Measurements from ENCODE around the gene KCNQ4. TPM values are rescaled to one million over a fixed set of nuclear protein-coding genes. Genes with fewer than 3 reads are reported as not detected.

KCNQ4 gene
- total and polyA plus RNA-seq, 2 donors (not counting 1 experiment from before 2014, with no cell fraction given), result 0.16 to 0.20 TPM

DNA sequence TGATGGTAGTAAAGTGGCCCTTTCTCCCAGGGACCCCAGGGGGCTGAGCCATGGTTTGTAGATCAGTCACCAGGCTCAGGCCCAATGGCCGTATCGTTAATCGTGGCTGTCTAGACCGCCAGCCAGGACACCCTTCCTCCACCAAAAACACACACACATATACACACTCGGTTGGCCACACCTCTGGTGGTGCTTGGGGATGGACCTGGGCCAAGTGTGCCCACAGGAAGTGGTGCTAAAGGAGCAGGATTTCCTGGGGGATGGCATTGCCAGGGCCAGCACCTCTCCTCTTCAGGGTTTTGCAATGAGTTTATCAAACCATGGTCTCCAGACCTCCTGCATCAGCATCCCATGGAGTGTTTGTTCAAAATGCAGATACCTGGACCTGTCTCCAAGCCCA lies 42.4 kb downstream of the KCNQ4 start:
- no peak overlapping the region for H3K4me3 ChIP-seq (ENCODE audit: control extremely low read depth in 1 of 5, extremely low read depth in 1 of 5, insufficient read depth in 1 of 5, low read depth in 2 of 5, low read length in 4 of 5)
- TF ChIP-seq, protein P1, sequence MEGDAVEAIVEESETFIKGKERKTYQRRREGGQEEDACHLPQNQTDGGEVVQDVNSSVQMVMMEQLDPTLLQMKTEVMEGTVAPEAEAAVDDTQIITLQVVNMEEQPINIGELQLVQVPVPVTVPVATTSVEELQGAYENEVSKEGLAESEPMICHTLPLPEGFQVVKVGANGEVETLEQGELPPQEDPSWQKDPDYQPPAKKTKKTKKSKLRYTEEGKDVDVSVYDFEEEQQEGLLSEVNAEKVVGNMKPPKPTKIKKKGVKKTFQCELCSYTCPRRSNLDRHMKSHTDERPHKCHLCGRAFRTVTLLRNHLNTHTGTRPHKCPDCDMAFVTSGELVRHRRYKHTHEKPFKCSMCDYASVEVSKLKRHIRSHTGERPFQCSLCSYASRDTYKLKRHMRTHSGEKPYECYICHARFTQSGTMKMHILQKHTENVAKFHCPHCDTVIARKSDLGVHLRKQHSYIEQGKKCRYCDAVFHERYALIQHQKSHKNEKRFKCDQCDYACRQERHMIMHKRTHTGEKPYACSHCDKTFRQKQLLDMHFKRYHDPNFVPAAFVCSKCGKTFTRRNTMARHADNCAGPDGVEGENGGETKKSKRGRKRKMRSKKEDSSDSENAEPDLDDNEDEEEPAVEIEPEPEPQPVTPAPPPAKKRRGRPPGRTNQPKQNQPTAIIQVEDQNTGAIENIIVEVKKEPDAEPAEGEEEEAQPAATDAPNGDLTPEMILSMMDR (IDR thresholded peaks at IDR 0.05), result no peak
- POLR2A ChIA-PET, result no interaction called here
- H3K9ac ChIP-seq (ENCODE audit: low read length), result no peak overlapping the region
- H3K9me3 Mint-ChIP-seq (ENCODE audit: insufficient read depth), result no peaks in the 10 kb centered on the region
- CTCF ChIA-PET, result no interaction called here
- no peak overlapping the region for H3K4me3 Mint-ChIP-seq
- no peaks in the 10 kb centered on the region for H3K79me2 ChIP-seq (ENCODE audit: control insufficient read depth, insufficient read depth, low read length)
- WGBS (ENCODE audit: insufficient coverage), result no CpG with 5 or more reads among the region's 5 CpGs
- H3K4me2 ChIP-seq (replicated peaks; ENCODE audit: low read depth, low read length, poor library complexity, severe bottlenecking), result no peak overlapping the region
- H4K20me1 ChIP-seq (ENCODE audit: control insufficient read depth, insufficient read depth, low read length, poor library complexity, severe bottlenecking), result no peaks in the 10 kb centered on the region
- intact Hi-C loops (cut with micrococcal nuclease), result no loop called here
- H3K27ac ChIP-seq (ENCODE audit: low read length in 2 of 2), result no peak overlapping the region
- H3K9me3 ChIP-seq (ENCODE audit: control extremely low read depth in 1 of 3, control insufficient read depth in 2 of 3, insufficient read depth in 1 of 3, low read length in 2 of 3), result no peaks in the 10 kb centered on the region
- H3K27me3 ChIP-seq (replicated peaks in 1 of 4; ENCODE audit: control extremely low read depth in 1 of 4, control insufficient read depth in 3 of 4, insufficient read depth in 4 of 4, low read length in 3 of 4), result no peaks in the 10 kb centered on the region
- DNase-seq (no peak), ATAC-seq (ENCODE audit: low read depth) (no peak)
- no peak overlapping the region for H2AFZ ChIP-seq (ENCODE audit: insufficient read depth, low read depth, low read length, poor library complexity, severe bottlenecking)
- H3K4me1 Mint-ChIP-seq, result peaks cover 14% of the 10 kb centered on the region
- H3K27me3 Mint-ChIP-seq, result no peaks in the 10 kb centered on the region
- H3K36me3 ChIP-seq (replicated peaks in 1 of 2; ENCODE audit: control extremely low read depth in 1 of 2, control insufficient read depth in 1 of 2, extremely low read depth in 1 of 2, insufficient read depth in 2 of 2, low read length in 1 of 2), result no peaks in the 10 kb centered on the region
- no peak overlapping the region for H3K27ac Mint-ChIP-seq
- H3K4me1 ChIP-seq (ENCODE audit: control insufficient read depth in 2 of 2, insufficient read depth in 2 of 2, low read length in 2 of 2), result peaks cover 10 to 13% of the 10 kb centered on the region in 2 donors

DNA sequence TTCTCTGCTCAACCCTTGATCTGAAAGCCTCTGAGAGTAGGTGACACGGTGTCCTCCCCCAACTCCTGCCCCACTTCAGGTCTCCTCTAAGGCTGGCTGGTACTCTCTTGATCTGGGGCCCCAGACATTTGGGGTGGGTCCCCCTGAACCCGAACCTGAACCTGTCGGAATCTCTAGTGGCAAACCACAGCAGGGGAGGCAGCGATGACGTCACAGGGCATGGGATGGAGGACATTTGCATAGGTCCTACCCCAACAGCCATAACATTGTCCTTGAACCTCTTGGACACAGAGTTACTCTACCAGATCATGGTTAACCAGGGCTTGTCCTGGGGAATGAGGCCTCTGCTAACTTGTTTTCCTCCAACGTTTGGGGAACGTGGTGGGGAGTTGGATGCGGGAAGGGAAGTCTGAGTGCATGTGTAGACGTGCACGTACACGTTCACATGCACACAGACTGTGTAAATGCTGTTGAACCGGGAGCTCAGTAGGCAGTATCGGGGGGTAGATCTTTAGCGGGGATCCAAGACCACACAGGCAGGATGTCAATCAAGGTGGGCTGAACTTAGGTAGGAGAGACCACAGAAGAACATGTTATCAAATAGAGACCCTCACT lies 46.2 kb downstream of the KCNQ4 start:
- CTCF ChIA-PET, result no interaction called here
- no peaks in the 10 kb centered on the region for H3K9me3 ChIP-seq (ENCODE audit: control extremely low read depth in 1 of 3, control insufficient read depth in 2 of 3, insufficient read depth in 1 of 3, low read length in 2 of 3)
- H3K4me3 Mint-ChIP-seq, result no peak overlapping the region
- DNase-seq, result no peak
- H3K27me3 Mint-ChIP-seq, result no peaks in the 10 kb centered on the region
- peaks cover 14% of the 10 kb centered on the region for H3K4me1 Mint-ChIP-seq
- H3K9me3 Mint-ChIP-seq (ENCODE audit: insufficient read depth), result no peaks in the 10 kb centered on the region
- H3K79me2 ChIP-seq (ENCODE audit: control insufficient read depth, insufficient read depth, low read length), result no peaks in the 10 kb centered on the region
- 87% methylated on average over 11 of the region's 14 CpGs for WGBS (ENCODE audit: insufficient coverage)
- H3K4me3 ChIP-seq (ENCODE audit: control extremely low read depth in 1 of 5, extremely low read depth in 1 of 5, insufficient read depth in 1 of 5, low read depth in 2 of 5, low read length in 4 of 5), result no peak overlapping the region
- H3K36me3 ChIP-seq (replicated peaks in 1 of 2; ENCODE audit: control extremely low read depth in 1 of 2, control insufficient read depth in 1 of 2, extremely low read depth in 1 of 2, insufficient read depth in 2 of 2, low read length in 1 of 2), result no peaks in the 10 kb centered on the region
- H2AFZ ChIP-seq (ENCODE audit: insufficient read depth, low read depth, low read length, poor library complexity, severe bottlenecking), result no peak overlapping the region
- no peak for ATAC-seq (ENCODE audit: low read depth)
- no peak overlapping the region for H3K27ac Mint-ChIP-seq
- H3K4me1 ChIP-seq (ENCODE audit: control insufficient read depth in 2 of 2, insufficient read depth in 2 of 2, low read length in 2 of 2), result peaks cover 10 to 13% of the 10 kb centered on the region in 2 donors
- no peak overlapping the region for H3K4me2 ChIP-seq (replicated peaks; ENCODE audit: low read depth, low read length, poor library complexity, severe bottlenecking)
- H3K9ac ChIP-seq (ENCODE audit: low read length), result no peak overlapping the region
- TF ChIP-seq, protein P1 (IDR thresholded peaks at IDR 0.05), result no peak
- no peak for TF ChIP-seq EZH2 (IDR thresholded peaks at IDR 0.05; ENCODE audit: borderline replicate concordance, insufficient read depth, low read depth, low read length, poor library complexity, severe bottlenecking)
- H3K27ac ChIP-seq (ENCODE audit: low read length in 2 of 2), result no peak overlapping the region
- H3K27me3 ChIP-seq (replicated peaks in 1 of 4; ENCODE audit: control extremely low read depth in 1 of 4, control insufficient read depth in 3 of 4, insufficient read depth in 4 of 4, low read length in 3 of 4), result no peaks in the 10 kb centered on the region
- intact Hi-C loops (cut with micrococcal nuclease), result no loop called here
- no peaks in the 10 kb centered on the region for H4K20me1 ChIP-seq (ENCODE audit: control insufficient read depth, insufficient read depth, low read length, poor library complexity, severe bottlenecking)
- POLR2A ChIA-PET, result no interaction called here

All from B cell (primary cell).